HG03175 (cell line): ENCODE results near the gene PPP1R36.

Experiments used
- ATAC-seq: cut with Tn5 transposase; IDR thresholded peaks from one replicate; pipeline ENCODE4 v1.9.1; 2021; ENCODE audit warnings: mild to moderate bottlenecking, moderate library complexity; ENCODE audit not compliant: unreplicated experiment

Gene PPP1R36, protein sequence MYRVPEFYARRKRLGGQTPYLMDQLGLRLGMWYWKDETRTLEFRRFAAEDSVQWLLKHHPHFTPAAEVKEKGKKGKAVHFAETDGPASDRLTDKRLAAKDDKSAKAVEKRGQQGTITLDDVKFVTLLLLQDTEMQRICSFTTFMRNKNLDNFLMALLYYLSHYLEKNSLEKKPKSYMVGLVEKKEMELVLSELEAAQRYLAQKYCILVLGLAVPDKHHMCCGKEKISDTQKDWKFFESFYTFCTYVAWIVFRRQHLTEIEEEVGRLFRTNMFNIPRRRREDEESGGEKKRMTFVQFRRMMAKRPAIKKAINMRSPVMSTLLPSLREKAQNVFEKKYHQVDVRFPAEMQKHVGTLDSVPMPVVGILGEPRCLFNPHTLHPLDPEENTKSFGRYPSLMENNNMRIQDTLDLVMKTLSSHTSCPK

DNA sequence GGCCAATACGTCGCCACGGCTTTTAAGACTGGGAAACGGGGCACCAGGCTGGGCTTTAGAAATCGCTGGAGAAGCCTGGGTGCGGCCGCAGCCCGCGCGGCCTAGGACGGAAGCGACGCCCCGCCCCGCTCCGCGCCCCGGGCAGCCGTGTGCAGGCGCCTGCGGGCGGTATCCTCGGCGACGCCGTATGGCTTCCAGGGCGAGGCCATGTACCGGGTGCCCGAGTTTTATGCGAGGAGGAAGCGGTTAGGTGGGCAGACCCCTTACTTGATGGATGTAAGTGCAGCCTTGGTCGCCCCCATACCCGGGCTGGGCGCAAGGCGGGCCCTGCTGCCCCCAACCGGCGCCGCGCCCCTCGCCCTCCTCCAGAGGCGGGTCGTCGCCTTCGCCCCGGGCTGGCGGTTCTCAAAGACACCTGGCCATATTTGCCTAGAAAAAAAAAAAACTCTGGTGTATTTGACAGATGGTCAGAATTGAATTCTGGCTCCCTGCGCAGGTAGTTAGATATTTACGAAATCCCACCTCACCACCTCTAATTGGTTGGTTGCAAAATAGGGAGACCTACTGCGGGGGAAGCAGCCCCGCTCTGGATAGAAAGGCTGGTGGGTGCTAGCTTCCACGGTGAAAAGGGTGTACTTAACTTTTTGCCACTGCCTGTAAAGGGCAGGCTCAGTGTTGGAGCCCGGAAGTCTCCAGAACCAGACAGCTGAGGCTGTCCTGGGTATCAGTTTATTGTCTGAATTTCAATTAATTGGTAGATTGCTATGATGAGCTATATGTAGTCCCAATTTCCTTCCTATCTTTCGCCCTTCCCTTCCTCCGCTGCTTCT lies at the start of gene PPP1R36:
Gene PPP1R36, plus strand, starts transcription at position 171 of the 830 bp plus-strand sequence. Its CDS starts 37 bp downstream, at position 208.
- ATAC-seq = no peak

DNA sequence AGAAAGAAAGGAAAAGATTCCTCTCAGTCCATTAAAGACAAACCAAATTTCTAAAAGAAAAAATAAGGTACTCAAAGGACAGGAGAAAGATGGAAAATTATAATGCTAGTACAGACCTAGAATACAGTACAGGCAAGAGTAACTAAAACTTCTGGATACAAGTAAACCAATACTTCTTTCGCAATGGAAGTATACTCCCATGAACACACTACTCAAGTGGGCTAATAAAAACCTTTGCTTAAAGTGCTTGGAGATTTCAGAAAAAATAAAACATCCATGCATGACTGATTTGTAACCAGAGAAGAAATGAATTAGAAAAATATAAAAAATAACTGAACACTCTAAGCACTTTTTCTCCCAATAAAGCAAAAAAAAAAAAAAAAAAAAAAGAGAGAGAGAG lies 49.7 kb upstream of the PPP1R36 start:
- no peak for ATAC-seq

DNA sequence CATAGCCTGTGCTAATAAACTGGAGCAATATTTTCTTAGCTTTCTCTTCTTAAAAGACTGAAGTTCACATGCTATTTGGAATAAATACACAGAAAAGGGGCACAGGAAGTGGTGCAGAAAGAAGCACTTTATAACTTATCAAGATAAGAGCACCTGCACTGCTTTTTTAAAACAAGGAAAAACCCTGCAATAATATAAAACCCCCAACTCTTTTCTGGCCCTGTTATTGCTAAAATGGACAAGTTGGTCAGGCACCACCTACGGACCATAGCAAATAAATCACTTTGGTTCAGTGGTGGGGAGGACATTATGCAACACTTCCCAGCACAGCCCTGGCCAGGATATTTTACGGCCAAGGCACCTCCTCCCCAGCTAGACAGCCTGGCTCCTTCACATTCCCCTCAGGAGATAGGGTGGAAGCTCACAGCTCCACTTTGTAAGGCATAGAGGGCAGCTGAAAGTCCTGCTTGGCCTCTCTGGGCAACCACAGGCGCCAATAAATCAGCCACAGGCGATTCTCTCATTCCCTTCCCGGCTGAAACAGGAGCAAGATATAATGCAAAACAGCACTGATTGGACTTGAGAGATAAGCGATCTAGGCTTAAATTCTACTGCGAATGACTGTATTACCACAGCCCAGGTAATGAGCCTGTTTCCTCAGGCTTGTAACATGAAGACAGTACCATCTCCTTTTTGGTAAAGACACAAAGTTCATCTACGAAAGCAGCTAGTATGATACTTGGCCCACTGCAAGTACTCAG lies 48.2 kb upstream of the PPP1R36 start:
- ATAC-seq = no peak

DNA sequence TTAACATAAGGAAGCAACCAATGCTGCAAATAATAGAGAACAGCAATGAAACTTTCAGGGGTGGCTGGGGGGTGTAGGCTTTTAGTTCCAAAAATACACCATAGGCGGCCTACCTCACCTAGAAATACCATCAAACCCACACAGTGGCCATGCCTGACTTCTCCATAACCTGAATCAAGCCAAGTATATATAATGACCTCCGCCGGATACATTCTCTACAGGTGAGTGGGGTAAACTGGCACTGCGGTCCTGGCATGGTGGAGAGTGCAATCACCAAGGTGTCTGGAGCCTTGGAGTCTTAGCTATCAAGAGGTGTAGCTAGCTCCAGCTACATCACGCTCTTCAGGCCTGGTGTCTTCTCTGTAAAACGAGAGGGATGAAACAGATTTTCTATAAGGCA lies 47.3 kb upstream of the PPP1R36 start:
- no peak for ATAC-seq

DNA sequence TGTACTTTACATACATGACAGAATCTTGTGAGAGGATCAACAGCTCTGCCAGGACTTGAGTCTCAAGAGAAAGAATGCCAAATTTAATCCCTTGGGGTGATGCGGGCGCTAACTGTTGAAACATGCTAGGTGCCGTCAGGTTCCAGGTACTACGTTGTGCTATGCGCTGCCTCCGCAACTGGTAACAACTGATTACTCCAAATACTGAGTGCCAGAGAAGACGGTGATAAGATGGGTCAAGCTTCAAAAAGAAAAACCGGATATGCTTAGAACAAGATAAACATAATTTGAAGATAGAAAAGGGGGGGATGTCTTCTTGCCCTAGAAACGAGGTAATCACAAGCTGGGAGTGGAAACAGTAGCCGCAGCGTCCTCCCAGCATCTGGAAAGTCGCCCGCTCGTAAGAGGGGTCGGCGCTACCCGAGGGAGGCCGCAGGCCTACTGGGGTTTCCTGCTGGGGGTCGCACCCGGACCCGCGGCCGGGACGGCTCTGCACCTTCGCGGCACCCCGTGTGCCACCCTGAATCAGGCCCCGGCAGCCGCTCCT lies 46.8 kb upstream of the PPP1R36 start:
- peak; percentile 4 for ATAC-seq

DNA sequence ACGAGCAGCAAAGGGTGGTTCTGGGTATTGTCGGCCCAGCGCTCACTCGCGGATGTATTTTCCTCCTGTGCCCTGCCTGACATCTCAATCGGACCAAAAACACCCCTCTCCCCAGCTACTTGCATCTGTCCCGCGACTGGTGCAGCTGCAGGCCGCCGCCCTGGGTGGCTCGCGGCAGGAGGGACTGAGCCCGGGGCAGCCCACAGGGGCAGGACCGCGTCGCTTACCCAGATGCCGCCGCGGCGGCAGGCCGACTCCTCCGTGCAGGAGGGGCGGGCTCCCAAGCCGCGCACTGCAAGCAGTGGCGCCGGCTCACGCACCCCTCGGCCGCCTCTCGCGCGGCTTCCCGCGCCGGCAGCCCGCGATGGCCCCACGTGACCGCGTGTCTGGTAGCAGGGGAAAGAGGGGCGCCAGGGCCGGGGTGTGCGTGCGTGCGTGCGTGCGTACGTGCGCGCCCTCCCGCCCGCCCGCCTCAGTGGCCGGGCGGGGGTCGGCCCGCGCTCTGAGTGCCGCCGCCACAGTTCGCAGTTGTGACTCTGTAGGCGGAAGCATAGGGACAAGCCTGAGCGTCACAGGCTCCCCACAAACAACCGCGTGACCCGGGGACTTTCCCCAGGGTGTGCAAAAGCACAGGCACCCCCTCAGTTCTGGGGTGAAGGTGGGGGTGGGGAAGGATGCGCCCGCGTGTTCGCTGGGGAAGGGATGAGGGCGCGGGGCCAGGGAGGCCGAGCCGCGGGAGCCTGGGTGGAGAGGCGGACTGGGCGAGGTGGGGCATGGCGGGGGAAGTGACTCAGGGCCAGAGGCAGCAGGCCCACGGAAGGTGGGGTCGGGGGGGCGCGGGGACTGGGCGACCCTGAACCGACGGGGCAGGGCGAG lies 46.1 kb upstream of the PPP1R36 start, which contains the start of gene ZBTB25:
Gene ZBTB25, minus strand, starts transcription at position 405 of the 876 bp plus-strand sequence. CDS start 13,305 bp downstream, outside the sequence.
- ATAC-seq = peak; percentile 64

DNA sequence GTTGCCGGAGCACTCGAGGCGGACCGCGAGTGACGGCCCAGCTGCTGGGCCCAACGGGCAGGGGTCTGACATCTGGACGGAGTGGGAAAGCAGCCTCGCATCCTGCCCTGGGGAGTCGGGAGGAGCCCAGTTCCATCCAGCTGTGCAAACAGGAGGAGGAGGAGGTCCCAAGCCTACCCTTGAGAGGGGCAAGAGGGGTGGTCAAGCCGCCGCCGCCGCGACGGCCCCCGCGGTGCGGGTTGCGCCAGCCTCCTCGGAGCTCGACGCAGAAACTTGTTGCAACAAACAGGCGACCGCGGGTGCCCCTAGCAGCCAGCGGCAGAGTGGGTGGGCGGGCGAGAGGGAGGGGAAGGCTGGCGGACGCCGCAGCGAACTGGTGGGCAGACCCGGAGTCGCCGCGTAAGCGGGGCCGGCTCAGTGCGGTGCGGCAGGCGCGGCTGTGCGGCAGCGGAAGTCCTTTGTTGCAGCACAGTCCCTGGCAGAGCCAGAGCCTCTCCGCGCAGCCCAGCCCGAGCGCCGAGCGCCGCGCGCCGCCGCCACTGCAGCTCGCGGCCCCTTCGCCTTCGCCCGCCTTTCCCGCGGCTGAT lies 45.4 kb upstream of the PPP1R36 start, which contains the start of gene ZBTB1:
Gene ZBTB1, plus strand, starts transcription at position 461 of the 587 bp plus-strand sequence. CDS start 16,735 bp downstream, outside the sequence.
- ATAC-seq = peak; percentile 29

DNA sequence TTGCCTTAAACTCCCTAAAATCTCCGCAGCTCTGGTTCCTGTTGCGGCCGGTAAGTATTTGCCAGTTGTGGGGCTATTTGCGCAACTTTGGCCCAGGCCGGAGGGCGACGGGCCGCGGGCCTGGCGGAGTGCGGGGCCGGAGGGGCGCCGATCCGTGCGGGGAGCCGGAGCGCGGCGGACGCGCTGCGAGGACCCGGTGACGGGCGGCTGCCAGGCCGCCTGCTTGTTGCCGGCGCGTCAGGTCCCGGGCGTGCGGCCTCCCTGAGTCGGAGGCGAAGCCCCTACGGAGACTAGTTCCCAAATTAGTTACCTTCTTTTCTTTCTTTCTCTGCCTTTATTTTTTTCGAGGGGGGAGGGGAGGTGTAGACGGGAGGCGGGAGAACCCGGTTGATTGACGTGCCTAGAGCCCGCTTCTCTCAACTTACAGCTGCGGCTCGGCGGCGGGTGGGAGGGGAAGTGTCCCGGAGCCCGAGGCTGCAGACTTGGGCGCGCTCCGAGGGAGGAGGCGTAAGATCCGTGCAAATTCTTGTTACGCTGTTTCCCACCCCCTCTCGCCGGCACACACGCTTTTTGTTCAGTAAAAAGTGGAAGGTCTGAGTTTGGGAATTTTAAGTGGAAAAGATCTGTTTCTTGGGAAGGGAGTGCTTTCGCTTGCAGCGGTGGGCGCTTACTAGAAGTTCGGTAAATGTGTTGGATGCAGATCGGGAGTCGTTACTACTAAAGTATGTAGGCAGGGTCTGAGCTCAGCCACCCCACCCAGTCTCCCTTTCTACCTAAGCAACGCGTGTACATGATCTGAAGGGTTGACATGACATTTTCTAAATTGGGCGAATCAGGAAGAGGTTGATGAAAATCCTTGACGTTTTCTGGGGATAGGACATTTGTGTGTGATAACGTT lies 44.6 kb upstream of the PPP1R36 start:
- peak; percentile 21 for ATAC-seq

DNA sequence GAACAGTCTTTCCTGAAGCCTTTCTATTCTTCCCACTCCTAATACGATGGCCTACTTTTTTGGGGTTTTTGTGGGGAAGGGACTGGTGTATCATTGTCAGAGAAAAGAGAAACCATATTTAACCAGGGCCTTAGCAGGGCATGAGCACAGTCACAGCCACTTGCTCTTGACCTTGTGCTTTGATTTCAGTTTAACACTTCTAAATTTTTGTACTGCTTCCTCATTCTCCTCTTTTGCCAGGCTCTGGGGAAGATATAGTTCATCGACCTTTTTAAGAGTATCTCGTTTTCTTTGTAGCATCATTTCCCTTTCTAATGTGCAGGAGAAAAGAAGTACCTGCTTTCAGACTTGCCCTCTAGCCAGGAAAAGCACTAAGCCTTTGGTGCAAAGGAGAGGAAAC lies 43.0 kb upstream of the PPP1R36 start:
- no peak for ATAC-seq

DNA sequence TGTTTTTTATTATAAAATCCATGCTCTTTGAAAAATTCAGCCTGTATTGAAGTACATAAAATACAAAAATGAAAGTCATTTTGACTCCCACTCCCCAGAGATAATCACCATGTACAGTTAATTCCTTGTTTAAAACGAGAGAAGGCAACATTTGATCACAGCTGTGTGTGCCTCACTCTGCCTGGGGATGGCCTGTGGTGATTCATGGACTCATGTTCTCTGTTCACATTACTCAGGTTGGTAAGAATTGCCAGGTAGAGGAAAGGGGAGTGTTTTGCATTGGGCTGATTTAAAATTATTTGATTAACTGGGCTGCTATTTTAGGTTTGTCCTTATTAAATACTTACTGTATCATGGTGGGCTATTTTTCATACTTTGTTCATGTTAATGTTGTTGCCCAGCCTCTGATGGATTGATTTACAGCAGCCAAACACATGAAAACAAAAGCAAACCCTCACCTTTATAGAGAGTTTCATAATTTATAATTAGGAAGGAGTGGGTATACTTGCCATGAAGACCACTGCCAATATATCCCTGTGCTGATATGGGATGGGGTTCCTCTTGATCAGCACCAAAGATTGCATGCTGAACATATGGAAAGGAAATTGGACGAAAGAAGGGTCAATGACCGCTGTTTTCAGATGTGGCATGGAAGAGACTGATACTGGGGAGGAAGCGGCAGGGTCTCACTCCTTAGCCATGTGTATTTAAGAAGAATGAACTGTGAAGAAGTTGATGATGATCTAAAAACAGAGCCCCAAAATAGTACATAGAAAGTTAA lies 42.2 kb upstream of the PPP1R36 start:
- ATAC-seq = no peak

DNA sequence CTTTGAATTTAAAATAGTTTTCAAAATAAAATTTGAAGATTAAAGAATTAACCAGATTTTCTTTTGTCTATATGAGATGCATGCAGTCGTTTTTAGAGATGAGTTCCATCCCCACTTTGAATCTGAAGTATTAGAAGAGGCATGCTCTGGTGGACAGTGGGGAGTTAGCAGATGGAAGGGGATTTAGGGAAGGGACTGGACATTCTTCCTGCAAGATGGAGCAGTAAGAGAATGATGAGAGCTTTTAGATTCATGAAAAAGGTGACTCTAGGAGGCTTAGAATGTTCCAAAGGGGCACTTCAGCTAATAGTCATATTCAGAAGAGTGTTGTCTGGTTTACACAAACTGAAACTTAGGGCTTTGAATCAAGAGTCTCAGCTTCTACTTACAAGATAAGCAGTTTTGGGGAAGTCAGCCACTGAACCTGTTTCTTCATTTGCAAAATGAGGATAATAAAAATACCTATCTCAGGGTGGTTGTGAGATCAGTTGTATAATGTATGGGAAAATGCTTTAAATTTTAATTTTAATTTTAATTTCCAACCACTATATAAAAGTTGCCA lies 41.5 kb upstream of the PPP1R36 start:
- ATAC-seq = no peak

DNA sequence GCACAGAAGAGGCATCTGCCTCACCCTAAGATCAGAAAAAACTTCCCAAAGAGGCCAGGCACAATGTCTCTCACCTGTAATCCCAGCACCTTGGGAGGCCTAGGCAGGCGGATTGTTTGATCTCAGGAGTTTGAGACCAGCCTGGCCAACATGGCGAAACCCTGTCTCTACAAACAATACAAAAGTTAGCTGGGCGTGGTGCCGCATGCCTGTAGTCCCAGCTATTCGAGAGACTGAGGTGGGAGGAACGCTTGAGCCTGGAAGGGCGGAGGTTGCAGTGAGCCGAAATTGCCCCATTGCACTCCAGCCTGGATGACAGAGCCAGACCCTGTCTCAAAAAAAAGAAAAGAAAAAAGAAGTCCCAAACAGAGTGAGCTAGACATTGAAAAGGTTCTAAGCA lies 40.7 kb upstream of the PPP1R36 start:
- no peak for ATAC-seq

DNA sequence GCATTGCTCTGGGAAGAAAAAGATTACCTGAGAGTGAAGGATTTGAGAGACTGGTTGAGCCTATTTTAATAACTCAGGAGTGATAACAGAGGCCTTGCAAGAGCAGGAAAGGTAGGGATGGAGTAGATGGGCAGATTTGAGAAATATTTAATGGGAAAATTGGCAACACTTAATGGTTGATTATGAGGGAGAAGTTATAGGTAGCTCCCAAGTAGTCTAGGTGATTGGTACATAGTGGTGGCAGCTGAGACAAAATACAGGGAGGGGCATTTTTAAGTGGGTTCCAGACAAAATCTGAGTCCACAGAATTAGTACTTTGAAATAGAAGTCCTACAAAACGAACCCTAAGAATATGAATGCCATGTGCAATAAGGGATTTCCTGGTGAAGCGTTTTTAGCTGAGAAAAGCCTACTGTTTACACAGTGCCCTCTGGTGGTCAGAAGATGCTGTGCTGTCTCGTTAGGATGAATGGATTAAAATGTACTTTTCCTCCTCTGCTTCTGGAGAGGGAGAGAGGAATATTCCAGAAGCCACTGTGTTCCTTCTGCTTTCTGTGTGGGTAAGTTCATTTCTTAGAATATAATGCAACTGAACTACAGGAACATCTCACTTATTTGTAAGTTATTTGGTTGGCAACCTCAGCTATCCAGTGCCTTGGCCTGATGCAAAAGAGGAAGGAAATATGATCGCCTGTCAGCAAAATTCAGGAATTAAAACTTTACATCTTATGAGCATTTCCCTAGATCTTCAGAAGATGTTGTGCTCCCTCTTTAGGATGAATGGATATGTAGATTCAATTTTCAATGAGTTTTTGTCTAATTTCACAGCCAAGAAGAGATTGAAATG lies 38.7 kb upstream of the PPP1R36 start:
- peak; percentile 38 for ATAC-seq

DNA sequence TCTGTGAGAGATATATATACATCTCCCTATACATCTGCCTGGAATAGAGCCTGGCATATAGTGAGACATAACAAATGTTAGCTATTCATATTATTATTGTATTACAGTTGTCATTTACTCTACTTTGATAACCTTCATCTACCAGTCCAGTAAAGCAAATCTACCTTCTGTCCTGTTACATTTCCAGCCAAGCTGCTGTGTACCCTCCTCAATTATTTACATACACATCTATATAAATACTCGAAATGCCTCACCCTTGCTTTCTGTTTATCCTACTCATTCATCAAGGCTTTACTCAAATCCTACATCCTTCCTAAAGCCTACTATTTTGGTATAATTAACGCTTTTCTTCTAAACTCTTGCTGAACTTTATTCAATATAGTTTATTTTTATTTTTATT lies 36.5 kb upstream of the PPP1R36 start:
- ATAC-seq = no peak

DNA sequence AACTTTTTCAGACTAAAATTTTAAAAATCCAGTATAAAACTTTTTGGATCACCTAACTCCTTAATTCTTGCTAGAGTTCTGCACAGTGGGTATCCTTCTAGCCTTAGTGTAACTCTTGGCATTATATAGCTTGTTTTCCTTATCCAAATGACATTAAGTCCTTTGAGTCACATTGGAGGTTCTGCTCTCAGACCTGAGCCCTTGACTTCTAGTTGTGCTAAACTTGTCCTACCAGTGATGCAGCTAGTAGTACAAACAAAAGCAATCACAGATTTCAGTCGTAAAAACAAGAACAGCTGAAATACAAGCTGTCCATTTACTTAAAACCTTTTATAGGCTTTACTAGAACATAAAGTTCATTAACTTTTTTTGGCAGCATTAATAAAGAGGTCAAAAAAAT lies 34.7 kb upstream of the PPP1R36 start:
- no peak for ATAC-seq

DNA sequence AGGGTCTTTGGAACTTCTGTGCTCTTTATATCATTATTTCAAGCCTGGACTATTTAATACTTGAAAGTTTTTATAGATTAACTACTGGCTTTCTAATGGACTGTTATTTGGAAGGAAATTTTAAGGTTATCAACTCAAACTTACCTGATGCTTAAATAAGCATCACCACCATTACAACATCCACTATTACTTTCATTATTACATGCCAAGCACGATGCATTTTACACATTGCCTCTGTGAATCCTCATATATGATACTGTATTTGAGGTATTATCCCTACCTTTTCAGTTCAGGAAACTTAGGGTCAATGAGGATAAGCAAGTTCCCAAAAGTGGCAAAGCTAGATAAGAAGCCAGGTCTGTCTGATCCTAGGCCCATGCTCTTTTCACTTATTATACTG lies 32.8 kb upstream of the PPP1R36 start:
- ATAC-seq = no peak
